Measurements from ENCODE around the gene FLOT1. TPM values are rescaled to one million over a fixed set of nuclear protein-coding genes. Genes with fewer than 3 reads are reported as not detected.
A peak's percentile ranks its signal among the peaks of the same experiment; 100 is the strongest.

FLOT1 gene
- total and polyA plus RNA-seq, 9 of the 15 experiments (the other 6 are each of a cell fraction or from before 2014, with no cell fraction given), result 11.7 to 149 (median 118) TPM

GRCh38 chr6:30717129-30717844 is 25.2 kb downstream of the FLOT1 start, which contains the start of gene MDC1 (continued):
- no peak; the same call in 1 of the 2 replicates for TF ChIP-seq RFX5 (IDR thresholded peaks at IDR 0.05; ENCODE audit: low read depth, low read length)
- TF ChIP-seq ZNF347 (CRISPR knock-in tag; IDR thresholded peaks at IDR 0.05; ENCODE audit: low read depth), result no peak
- TF ChIP-seq THRA (IDR thresholded peaks at IDR 0.05), result no peak
- TF ChIP-seq PREB (CRISPR knock-in tag; IDR thresholded peaks at IDR 0.05), result no peak
- no peak for TF ChIP-seq MIER1 (IDR thresholded peaks at IDR 0.05; ENCODE audit: low read depth)
- TF ChIP-seq ZNF197 (CRISPR knock-in tag; IDR thresholded peaks at IDR 0.05; ENCODE audit: low read depth), result no peak; the same call in 1 of the 2 replicates
- TF ChIP-seq RB1 (IDR thresholded peaks at IDR 0.05; ENCODE audit: low read depth), result peak; percentile 100
- TF ChIP-seq ZC3H4 (CRISPR knock-in tag; IDR thresholded peaks at IDR 0.05; ENCODE audit: borderline replicate concordance), result no peak
- TF ChIP-seq SP2 (IDR thresholded peaks at IDR 0.05; ENCODE audit: extremely low read depth, low read depth, low read length, poor library complexity, severe bottlenecking), result peak; percentile 100
- peak; percentile 73 for TF ChIP-seq TCF3 (CRISPR knock-in tag; IDR thresholded peaks at IDR 0.05)
- TF ChIP-seq ZNF561 (CRISPR knock-in tag; conservative IDR thresholded peaks at IDR 0.05), result no peak
- no peak; the same call in 1 of the 2 replicates for TF ChIP-seq TGIF2 (CRISPR knock-in tag; IDR thresholded peaks at IDR 0.05)
- peak; percentile 99 for TF ChIP-seq FOXM1 (IDR thresholded peaks at IDR 0.05; ENCODE audit: low read depth)
- peak; percentile 89 for TF ChIP-seq FOXM1 (CRISPR knock-in tag; IDR thresholded peaks at IDR 0.05; ENCODE audit: low read depth)
- TF ChIP-seq GTF2A2 (tag; IDR thresholded peaks at IDR 0.05), result no peak
- 0 out of 2 replicates have a peak, but pooled peaks have one; percentile 52 for TF ChIP-seq ARID3A (IDR thresholded peaks at IDR 0.05; ENCODE audit: borderline replicate concordance, low read depth, low read length)
- TF ChIP-seq BRD4 (IDR thresholded peaks at IDR 0.05), result no peak
- peak; percentile 33; the same call in 1 of the 2 replicates for TF ChIP-seq TAL1 (IDR thresholded peaks at IDR 0.05)
- no peak for TF ChIP-seq HDGF (IDR thresholded peaks at IDR 0.05)
- TF ChIP-seq NFE2 (IDR thresholded peaks at IDR 0.05; ENCODE audit: low read depth), result peak; percentile 97
- TF ChIP-seq NR2F6 (CRISPR knock-in tag; IDR thresholded peaks at IDR 0.05), result no peak
- 0 out of 2 replicates have a peak, but pooled peaks have one; percentile 18 for TF ChIP-seq MEF2A (IDR thresholded peaks at IDR 0.05; ENCODE audit: control insufficient read depth, low read depth, low read length)
- no peak; the same call in 1 of the 2 replicates for TF ChIP-seq MTA1 (IDR thresholded peaks at IDR 0.05; ENCODE audit: borderline replicate concordance)
- no peak for TF ChIP-seq NCOA4 (IDR thresholded peaks at IDR 0.05; ENCODE audit: partially characterized antibody)
- peak; percentile 86 for TF ChIP-seq FOS (IDR thresholded peaks at IDR 0.05; ENCODE audit: extremely low read depth, insufficient read length)
- TF ChIP-seq ZNF41 (CRISPR knock-in tag; conservative IDR thresholded peaks at IDR 0.05), result no peak
- peak in 1 of 2 experiments; percentile 22; a peak in 1 of 4 replicates for TF ChIP-seq SRF (CRISPR knock-in tag; IDR thresholded peaks at IDR 0.05)
